Hepatocyte (in vitro differentiated cells): ENCODE measurements around the gene GFER. TPM values are rescaled to one million over a fixed set of nuclear protein-coding genes. Genes with fewer than 3 reads are reported as not detected.

Experiments used
- DNase-seq: peaks from one replicate; pipeline ENCODE4 v3.0.0-alpha.2; 2016; ENCODE audit warnings: low spot score
- H2AFZ ChIP-seq: fragments of 200-600 bp; sonication (generic); 2 replicates; pipeline ENCODE4 v1.6.0; 2016; ENCODE audit warnings: antibody characterized with exemption, mild to moderate bottlenecking
- H3K27ac ChIP-seq: fragments of 200-600 bp; sonication (generic); 2 replicates; pipeline ENCODE4 v1.5.1; 2016; ENCODE audit warnings: mild to moderate bottlenecking
- H3K27me3 ChIP-seq: fragments of 200-600 bp; sonication (generic); 2 replicates; pipeline ENCODE4 v1.6.1; 2016
- H3K36me3 ChIP-seq: fragments of 200-600 bp; sonication (generic); replicated peaks from 2 replicates; pipeline ENCODE4 v1.5.1; 2016; ENCODE audit warnings: low read depth; ENCODE audit not compliant: insufficient read depth
- H3K4me1 ChIP-seq: fragments of 200-600 bp; sonication (generic); 2 replicates; pipeline ENCODE4 v1.5.1; 2016; ENCODE audit warnings: mild to moderate bottlenecking, moderate library complexity; ENCODE audit not compliant: insufficient read depth
- H3K4me2 ChIP-seq: fragments of 200-600 bp; sonication (generic); 2 replicates; pipeline ENCODE4 v1.6.0; 2016
- H3K4me3 ChIP-seq: fragments of 200-600 bp; sonication (generic); 2 replicates; pipeline ENCODE4 v1.5.1; 2016; ENCODE audit warnings: mild to moderate bottlenecking
- H3K79me2 ChIP-seq: fragments of 200-600 bp; sonication (generic); 2 replicates; pipeline ENCODE4 v1.6.0; 2017; ENCODE audit warnings: mild to moderate bottlenecking
- H3K9me2 ChIP-seq: fragments of 200-600 bp; sonication (generic); replicated peaks from 2 replicates; pipeline ENCODE4 v1.6.0; 2017; ENCODE audit warnings: mild to moderate bottlenecking; ENCODE audit not compliant: insufficient read depth
- H3K9me3 ChIP-seq: fragments of 200-600 bp; sonication (generic); 2 replicates; pipeline ENCODE4 v1.5.1; 2016; ENCODE audit warnings: low read depth, mild to moderate bottlenecking
- H4K20me1 ChIP-seq: fragments of 200-600 bp; sonication (generic); 2 replicates; pipeline ENCODE4 v1.6.0; 2016; ENCODE audit warnings: mild to moderate bottlenecking; ENCODE audit not compliant: insufficient read depth, poor library complexity, severe bottlenecking
- EZH2 ChIP-seq: fragments of 200-600 bp; sonication (generic); IDR thresholded peaks from 2 replicates; pipeline ENCODE4 v1.6.1; 2016; ENCODE audit warnings: antibody characterized with exemption, mild to moderate bottlenecking, borderline replicate concordance
- EZH2phosphoT487 ChIP-seq: fragments of 200-600 bp; sonication (generic); IDR thresholded peaks from one replicate; pipeline ENCODE4 v1.6.1; 2018; ENCODE audit warnings: antibody characterized with exemption, mild to moderate bottlenecking, low read depth, moderate library complexity; ENCODE audit not compliant: unreplicated experiment, severe bottlenecking
- WGBS: methylation state at CpG from one replicate; pipeline ENCODE4 v1.1.6; 2016; ENCODE audit warnings: low lambda C conversion rate; ENCODE audit errors: missing lambda C conversion rate; 5-methylcytosine and 5-hydroxymethylcytosine counted together
- polyA plus RNA-seq: library from polyadenylated mRNA; unstranded; fragments of >200 nt; fragmentation: Nextera tagmentation; extraction: Ambion mirVana; gene quantifications from 2 replicates; pipeline ENCODE4 v1.2.1, GENCODE V29; 2016
- total RNA-seq: library from RNA; depleted of rRNA; stranded (reverse); fragments of >200 nt; gene quantifications from 2 replicates; pipeline ENCODE4 v1.2.3, GENCODE V29; 2014
- TF ChIP-seq, protein P1 (sequence below): fragments of 200-600 bp; sonication (generic); IDR thresholded peaks from 2 replicates; pipeline ENCODE4 v1.5.1; 2016; ENCODE audit warnings: antibody characterized with exemption, mild to moderate bottlenecking; ENCODE audit not compliant: poor library complexity

The GFER gene
- total and polyA plus RNA-seq, 2 experiments from 2014 or later = 34.9 to 44.0 TPM

- peak overlapping the region; percentile 82 for H3K4me2 ChIP-seq
- H3K9me3 ChIP-seq = no peaks in the 10 kb centered on the region
- no peak overlapping the region for H3K27ac ChIP-seq
- peak overlapping the region; percentile 53 for H2AFZ ChIP-seq
- peak overlapping the region; percentile 15 for H3K4me3 ChIP-seq
- no peaks in the 10 kb centered on the region for H3K9me2 ChIP-seq
- H4K20me1 ChIP-seq = peaks cover 3% of the 10 kb centered on the region
- H3K36me3 ChIP-seq = no peaks in the 10 kb centered on the region
- DNase-seq = peak; percentile 78
- peaks cover 11% of the 10 kb centered on the region for H3K79me2 ChIP-seq
- TF ChIP-seq EZH2 (peak; percentile 76), EZH2phosphoT487 (no peak)
- H3K4me1 ChIP-seq = peaks cover 21% of the 10 kb centered on the region
- peaks cover 27% of the 10 kb centered on the region for H3K27me3 ChIP-seq
- WGBS = 6% methylated on average over 43 of the region's 50 CpGs
These were observed 6.5 kb downstream of the GFER start for GRCh38 chr16:1990351-1991134.

GRCh38 chr16:1991135-1991551 lies 7.2 kb downstream of the GFER start:
- peaks cover 19% of the 10 kb centered on the region for H3K4me1 ChIP-seq
- WGBS = 23% methylated on average over 18 of the region's 18 CpGs
- no peak for DNase-seq
- H3K36me3 ChIP-seq = no peaks in the 10 kb centered on the region
- no peak overlapping the region for H3K27ac ChIP-seq
- no peaks in the 10 kb centered on the region for H3K9me3 ChIP-seq
- H4K20me1 ChIP-seq = no peaks in the 10 kb centered on the region
- H3K9me2 ChIP-seq = no peaks in the 10 kb centered on the region
- peak overlapping the region; percentile 82 for H3K4me2 ChIP-seq
- TF ChIP-seq EZH2phosphoT487 = no peak
- TF ChIP-seq, protein P1, sequence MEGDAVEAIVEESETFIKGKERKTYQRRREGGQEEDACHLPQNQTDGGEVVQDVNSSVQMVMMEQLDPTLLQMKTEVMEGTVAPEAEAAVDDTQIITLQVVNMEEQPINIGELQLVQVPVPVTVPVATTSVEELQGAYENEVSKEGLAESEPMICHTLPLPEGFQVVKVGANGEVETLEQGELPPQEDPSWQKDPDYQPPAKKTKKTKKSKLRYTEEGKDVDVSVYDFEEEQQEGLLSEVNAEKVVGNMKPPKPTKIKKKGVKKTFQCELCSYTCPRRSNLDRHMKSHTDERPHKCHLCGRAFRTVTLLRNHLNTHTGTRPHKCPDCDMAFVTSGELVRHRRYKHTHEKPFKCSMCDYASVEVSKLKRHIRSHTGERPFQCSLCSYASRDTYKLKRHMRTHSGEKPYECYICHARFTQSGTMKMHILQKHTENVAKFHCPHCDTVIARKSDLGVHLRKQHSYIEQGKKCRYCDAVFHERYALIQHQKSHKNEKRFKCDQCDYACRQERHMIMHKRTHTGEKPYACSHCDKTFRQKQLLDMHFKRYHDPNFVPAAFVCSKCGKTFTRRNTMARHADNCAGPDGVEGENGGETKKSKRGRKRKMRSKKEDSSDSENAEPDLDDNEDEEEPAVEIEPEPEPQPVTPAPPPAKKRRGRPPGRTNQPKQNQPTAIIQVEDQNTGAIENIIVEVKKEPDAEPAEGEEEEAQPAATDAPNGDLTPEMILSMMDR = no peak
- no peak for TF ChIP-seq EZH2
- peaks cover 27% of the 10 kb centered on the region for H3K27me3 ChIP-seq
- H3K4me3 ChIP-seq = no peak overlapping the region
- peaks cover 5% of the 10 kb centered on the region for H3K79me2 ChIP-seq
- H2AFZ ChIP-seq = no peak overlapping the region

- Histone ChIP-seq H3K4me2 (peak overlapping the region; percentile 82), H4K20me1 (no peaks in the 10 kb centered on the region), H3K27ac (no peak overlapping the region), H3K36me3 (no peaks in the 10 kb centered on the region), H3K27me3 (peaks cover 27% of the 10 kb centered on the region), H3K9me3 (no peaks in the 10 kb centered on the region), H3K4me1 (peaks cover 19% of the 10 kb centered on the region), H2AFZ (peak overlapping the region; percentile 64), H3K9me2 (no peaks in the 10 kb centered on the region), H3K4me3 (no peak overlapping the region), H3K79me2 (peaks cover 2% of the 10 kb centered on the region)
- DNase-seq = no peak
- 26% methylated on average over 22 of the region's 22 CpGs for WGBS
- TF ChIP-seq EZH2 (no peak), EZH2phosphoT487 (no peak)
- TF ChIP-seq, protein P1 = no peak
These were observed 7.6 kb downstream of the GFER start for GRCh38 chr16:1991588-1991947.

GRCh38 chr16:1991948-1992703 lies 8.1 kb downstream of the GFER start:
- no peaks in the 10 kb centered on the region for H4K20me1 ChIP-seq
- H3K9me3 ChIP-seq = no peaks in the 10 kb centered on the region
- peak; percentile 95 for DNase-seq
- TF ChIP-seq, protein P1 = no peak
- no peak for TF ChIP-seq EZH2
- no peak for TF ChIP-seq EZH2phosphoT487
- no peaks in the 10 kb centered on the region for H3K9me2 ChIP-seq
- H3K4me2 ChIP-seq = peak overlapping the region; percentile 82
- no peaks in the 10 kb centered on the region for H3K79me2 ChIP-seq
- H2AFZ ChIP-seq = peak overlapping the region; percentile 64
- H3K36me3 ChIP-seq = no peaks in the 10 kb centered on the region
- no peak overlapping the region for H3K4me3 ChIP-seq
- peaks cover 27% of the 10 kb centered on the region for H3K27me3 ChIP-seq
- WGBS = 9% methylated on average over 49 of the region's 96 CpGs
- H3K27ac ChIP-seq = no peak overlapping the region
- peaks cover 24% of the 10 kb centered on the region for H3K4me1 ChIP-seq
